K562 (cell line): ENCODE results near the gene TMEM218. TPM values are rescaled to one million over a fixed set of nuclear protein-coding genes. Genes with fewer than 3 reads are reported as not detected.
A peak's percentile ranks its signal among the peaks of the same experiment; 100 is the strongest.

Source experiments
- FOXM1 ChIP-seq, 2 experiments: fragments of 450-650 bp in 1 of 2; sonication (generic) in 1 of 2; formaldehyde crosslinking in 1 of 2; IDR thresholded peaks; 2 replicates each; pipeline versions ENCODE4 v1.6.1 to v1.9.0; 2017 to 2022; ENCODE audit warnings: low read depth in 2 of 2, mild to moderate bottlenecking in 2 of 2, missing genetic modification reagents in 1 of 2, moderate library complexity in 1 of 2
- JUNB ChIP-seq: fragments of 450-650 bp; formaldehyde crosslinking; conservative IDR thresholded peaks from 2 replicates; pipeline ENCODE4 v1.4.0; 2020; ENCODE audit warnings: mild to moderate bottlenecking
- MYNN ChIP-seq, 2 experiments: sonication (generic); formaldehyde crosslinking in 1 of 2; IDR thresholded peaks; 2 replicates each; pipeline versions ENCODE4 v1.5.0 to v1.6.1; 2016 to 2020; ENCODE audit warnings: antibody characterized with exemption in 1 of 2, missing genetic modification reagents in 1 of 2
- NFE2 ChIP-seq: IDR thresholded peaks from 2 replicates; pipeline ENCODE4 v1.6.1; 2014; ENCODE audit warnings: antibody characterized with exemption, low read depth
- TRIM28 ChIP-seq: fragments of 450-650 bp; IDR thresholded peaks from 2 replicates; pipeline ENCODE4 v1.6.1; 2017
- ZNF263 ChIP-seq: sonication (generic); formaldehyde crosslinking; IDR thresholded peaks from 2 replicates; pipeline ENCODE4 v1.8.0; 2022; ENCODE audit warnings: mild to moderate bottlenecking, missing genetic modification reagents, borderline replicate concordance
- ZNF592 ChIP-seq: fragments of 450-650 bp; IDR thresholded peaks from 2 replicates; pipeline ENCODE4 v1.6.1; 2017; ENCODE audit warnings: antibody characterized with exemption, mild to moderate bottlenecking
- ZNF778 ChIP-seq: fragments of 450-650 bp; formaldehyde crosslinking; IDR thresholded peaks from 2 replicates; pipeline ENCODE4 v1.4.0; 2020; ENCODE audit warnings: mild to moderate bottlenecking, moderate library complexity
- ZNF830 ChIP-seq: fragments of 250-450 bp; sonication (Bioruptor Pico); IDR thresholded peaks from 2 replicates; pipeline ENCODE4 v1.5.0; 2021; ENCODE audit warnings: mild to moderate bottlenecking
- polyA plus RNA-seq, 8 experiments: library from polyadenylated mRNA; depleted of rRNA in 4 of 8; stranded (reverse) in 5 of 8; unstranded in 3 of 8; fragments of >200 nt; fragmentation: Nextera tagmentation in 2 of 8; fragmentation: Illumina TruSeq in 1 of 8; extraction: Ambion mirVana in 2 of 8; extraction: Trizol in 1 of 8; gene quantifications; 2 replicates each; pipeline versions ENCODE4 v1.2.1 to v1.2.3, GENCODE V29; 2011 to 2014; ENCODE audit warnings: inconsistent platforms in 1 of 8, missing spikeins in 1 of 8
- total RNA-seq, 7 experiments: library from RNA; depleted of rRNA in 6 of 7; stranded (reverse); fragments of >200 nt in 6 of 7; fragmentation: Illumina TruSeq in 2 of 7; extraction: Trizol in 2 of 7; gene quantifications; 2 replicates each; pipeline versions ENCODE4 v1.2.1 to v1.2.3, GENCODE V29; 2011 to 2021; ENCODE audit warnings: low replicate concordance in 1 of 7
- TF ChIP-seq, protein P1 (sequence below): fragments of 450-650 bp; formaldehyde crosslinking; IDR thresholded peaks from 2 replicates; pipeline ENCODE4 v1.4.0; 2020; ENCODE audit warnings: mild to moderate bottlenecking, moderate library complexity
- TF ChIP-seq, protein P2 (sequence below), 2 experiments: fragments of 450-650 bp in 1 of 2; sonication (generic) in 1 of 2; formaldehyde crosslinking; conservative IDR thresholded peaks; 2 replicates each; pipeline versions ENCODE4 v1.4.0 to v1.8.1; 2020 to 2022; ENCODE audit warnings: mild to moderate bottlenecking in 1 of 2, missing genetic modification reagents in 1 of 2
- TF ChIP-seq, protein P3 (sequence below), 2 experiments: fragments of 450-650 bp; formaldehyde crosslinking in 1 of 2; IDR thresholded peaks; 2 replicates each; pipeline versions ENCODE4 v1.4.0 to v1.6.1; 2014 to 2020; ENCODE audit warnings: mild to moderate bottlenecking in 2 of 2, borderline replicate concordance in 1 of 2, low read depth in 1 of 2

Gene TMEM218
- total and polyA plus RNA-seq, 9 of the 15 experiments (the other 6 are each of a cell fraction or from before 2014, with no cell fraction given): 13.4 to 32.2 (median 25.4) TPM

DNA sequence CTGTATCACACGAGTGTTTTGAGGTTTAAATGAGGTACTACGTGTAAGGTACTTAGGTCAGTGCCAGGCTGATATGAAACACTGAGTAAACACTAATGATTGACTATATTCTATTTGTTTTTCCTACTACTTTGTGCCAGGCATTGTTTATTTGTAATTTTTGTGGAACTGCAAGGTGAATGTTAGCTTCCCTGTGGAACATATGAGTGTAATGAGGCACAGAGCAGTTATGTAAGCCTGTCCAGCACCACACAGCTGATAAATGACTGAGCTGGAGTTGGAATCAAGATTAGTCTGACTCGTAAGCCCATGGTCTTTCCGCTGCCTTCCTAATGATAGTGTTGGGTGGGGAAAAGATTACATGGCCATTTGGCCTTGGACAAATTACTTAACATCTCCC is 42.4 kb downstream of the TMEM218 start (continued):
- TF ChIP-seq, protein P1, sequence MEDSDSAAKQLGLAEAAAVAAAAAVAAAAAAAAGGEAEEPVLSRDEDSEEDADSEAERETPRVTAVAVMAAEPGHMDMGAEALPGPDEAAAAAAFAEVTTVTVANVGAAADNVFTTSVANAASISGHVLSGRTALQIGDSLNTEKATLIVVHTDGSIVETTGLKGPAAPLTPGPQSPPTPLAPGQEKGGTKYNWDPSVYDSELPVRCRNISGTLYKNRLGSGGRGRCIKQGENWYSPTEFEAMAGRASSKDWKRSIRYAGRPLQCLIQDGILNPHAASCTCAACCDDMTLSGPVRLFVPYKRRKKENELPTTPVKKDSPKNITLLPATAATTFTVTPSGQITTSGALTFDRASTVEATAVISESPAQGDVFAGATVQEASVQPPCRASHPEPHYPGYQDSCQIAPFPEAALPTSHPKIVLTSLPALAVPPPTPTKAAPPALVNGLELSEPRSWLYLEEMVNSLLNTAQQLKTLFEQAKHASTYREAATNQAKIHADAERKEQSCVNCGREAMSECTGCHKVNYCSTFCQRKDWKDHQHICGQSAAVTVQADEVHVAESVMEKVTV: no peak
- TF ChIP-seq ZNF592: no peak
- no peak for TF ChIP-seq ZNF263 (CRISPR knock-in tag)
- no peak for TF ChIP-seq JUNB (CRISPR knock-in tag)
- TF ChIP-seq ZNF778: no peak
- TF ChIP-seq, protein P2, sequence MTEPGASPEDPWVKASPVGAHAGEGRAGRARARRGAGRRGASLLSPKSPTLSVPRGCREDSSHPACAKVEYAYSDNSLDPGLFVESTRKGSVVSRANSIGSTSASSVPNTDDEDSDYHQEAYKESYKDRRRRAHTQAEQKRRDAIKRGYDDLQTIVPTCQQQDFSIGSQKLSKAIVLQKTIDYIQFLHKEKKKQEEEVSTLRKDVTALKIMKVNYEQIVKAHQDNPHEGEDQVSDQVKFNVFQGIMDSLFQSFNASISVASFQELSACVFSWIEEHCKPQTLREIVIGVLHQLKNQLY (CRISPR knock-in tag; conservative IDR thresholded peaks at IDR 0.05): no peak
- no peak for TF ChIP-seq FOXM1 (IDR thresholded peaks at IDR 0.05; ENCODE audit: low read depth)
- no peak for TF ChIP-seq FOXM1 (CRISPR knock-in tag; IDR thresholded peaks at IDR 0.05; ENCODE audit: low read depth)
- TF ChIP-seq ZNF830 (CRISPR knock-in tag): no peak
- TF ChIP-seq TRIM28: no peak
- no peak for TF ChIP-seq MYNN (IDR thresholded peaks at IDR 0.05)
- no peak for TF ChIP-seq MYNN (CRISPR knock-in tag; IDR thresholded peaks at IDR 0.05)
- TF ChIP-seq, protein P3, sequence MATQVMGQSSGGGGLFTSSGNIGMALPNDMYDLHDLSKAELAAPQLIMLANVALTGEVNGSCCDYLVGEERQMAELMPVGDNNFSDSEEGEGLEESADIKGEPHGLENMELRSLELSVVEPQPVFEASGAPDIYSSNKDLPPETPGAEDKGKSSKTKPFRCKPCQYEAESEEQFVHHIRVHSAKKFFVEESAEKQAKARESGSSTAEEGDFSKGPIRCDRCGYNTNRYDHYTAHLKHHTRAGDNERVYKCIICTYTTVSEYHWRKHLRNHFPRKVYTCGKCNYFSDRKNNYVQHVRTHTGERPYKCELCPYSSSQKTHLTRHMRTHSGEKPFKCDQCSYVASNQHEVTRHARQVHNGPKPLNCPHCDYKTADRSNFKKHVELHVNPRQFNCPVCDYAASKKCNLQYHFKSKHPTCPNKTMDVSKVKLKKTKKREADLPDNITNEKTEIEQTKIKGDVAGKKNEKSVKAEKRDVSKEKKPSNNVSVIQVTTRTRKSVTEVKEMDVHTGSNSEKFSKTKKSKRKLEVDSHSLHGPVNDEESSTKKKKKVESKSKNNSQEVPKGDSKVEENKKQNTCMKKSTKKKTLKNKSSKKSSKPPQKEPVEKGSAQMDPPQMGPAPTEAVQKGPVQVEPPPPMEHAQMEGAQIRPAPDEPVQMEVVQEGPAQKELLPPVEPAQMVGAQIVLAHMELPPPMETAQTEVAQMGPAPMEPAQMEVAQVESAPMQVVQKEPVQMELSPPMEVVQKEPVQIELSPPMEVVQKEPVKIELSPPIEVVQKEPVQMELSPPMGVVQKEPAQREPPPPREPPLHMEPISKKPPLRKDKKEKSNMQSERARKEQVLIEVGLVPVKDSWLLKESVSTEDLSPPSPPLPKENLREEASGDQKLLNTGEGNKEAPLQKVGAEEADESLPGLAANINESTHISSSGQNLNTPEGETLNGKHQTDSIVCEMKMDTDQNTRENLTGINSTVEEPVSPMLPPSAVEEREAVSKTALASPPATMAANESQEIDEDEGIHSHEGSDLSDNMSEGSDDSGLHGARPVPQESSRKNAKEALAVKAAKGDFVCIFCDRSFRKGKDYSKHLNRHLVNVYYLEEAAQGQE (IDR thresholded peaks at IDR 0.05; ENCODE audit: borderline replicate concordance): no peak
- TF ChIP-seq, protein P3 (CRISPR knock-in tag; IDR thresholded peaks at IDR 0.05; ENCODE audit: low read depth): no peak
- peak; percentile 69; the same call in 1 of the 2 replicates for TF ChIP-seq NFE2
